Spleen (tissue), 11 donors: ENCODE data around the gene AAR2. TPM values are rescaled to one million over a fixed set of nuclear protein-coding genes. Genes with fewer than 3 reads are reported as not detected.

Experiments
- DNase-seq: peaks from one replicate; pipeline ENCODE4 v3.0.0-alpha.2; 2020
- H3K27ac ChIP-seq, 8 donors: fragments of 200-600 bp; sonication (generic) in 7 of 8; 1 replicate in 4 of 8; 2 replicates in 4 of 8; pipeline versions ENCODE4 v1.5.0 to v1.8.0; 2016 to 2021; ENCODE audit warnings: inconsistent platforms in 4 of 8, mild to moderate bottlenecking in 4 of 8, moderate library complexity in 1 of 8
- H3K27me3 ChIP-seq, 7 donors: fragments of 200-600 bp; sonication (generic) in 6 of 7; replicated peaks in 1 of 7; 1 replicate in 4 of 7; 2 replicates in 3 of 7; pipeline versions ENCODE4 v1.5.0 to v1.8.0; 2016 to 2021; ENCODE audit warnings: inconsistent platforms in 3 of 7, mild to moderate bottlenecking in 1 of 7
- H3K36me3 ChIP-seq, 6 donors: fragments of 200-600 bp; sonication (generic) in 5 of 6; 1 replicate in 4 of 6; 2 replicates in 2 of 6; pipeline versions ENCODE4 v1.5.0 to v1.8.0; 2016 to 2021; ENCODE audit warnings: inconsistent platforms in 2 of 6
- H3K4me1 ChIP-seq, 6 donors: fragments of 200-600 bp; sonication (generic) in 5 of 6; 1 replicate in 3 of 6; 2 replicates in 3 of 6; pipeline versions ENCODE4 v1.5.0 to v1.8.0; 2016 to 2021; ENCODE audit warnings: inconsistent platforms in 3 of 6
- H3K4me3 ChIP-seq, 8 donors: fragments of 200-600 bp; sonication (generic) in 7 of 8; 1 replicate in 4 of 8; 2 replicates in 4 of 8; pipeline versions ENCODE4 v1.5.0 to v1.8.0; 2016 to 2021; ENCODE audit warnings: inconsistent platforms in 4 of 8, mild to moderate bottlenecking in 4 of 8, moderate library complexity in 2 of 8
- H3K9me3 ChIP-seq, 8 donors: fragments of 200-600 bp; sonication (generic) in 7 of 8; 1 replicate in 4 of 8; 2 replicates in 4 of 8; pipeline versions ENCODE4 v1.5.0 to v1.8.0; 2016 to 2021; ENCODE audit warnings: inconsistent platforms in 4 of 8
- CTCF ChIP-seq, 11 experiments: fragments of 200-600 bp in 7 of 11; fragments of 450-650 bp in 4 of 11; sonication (generic) in 4 of 11; IDR thresholded peaks in 8 of 11; conservative IDR thresholded peaks in 3 of 11; 1 replicate in 7 of 11; 2 replicates in 4 of 11; pipeline versions ENCODE4 v1.4.0 to v1.8.0; 2016 to 2021; ENCODE audit warnings: antibody characterized with exemption in 11 of 11, inconsistent platforms in 4 of 11, mild to moderate bottlenecking in 1 of 11
- POLR2A ChIP-seq, 3 donors: fragments of 450-650 bp; IDR thresholded peaks; one replicate each; pipeline ENCODE4 v1.5.1; 2017; ENCODE audit warnings: antibody characterized with exemption in 3 of 3, mild to moderate bottlenecking in 1 of 3
- POLR2AphosphoS5 ChIP-seq, 3 donors: sonication (generic); formaldehyde crosslinking; IDR thresholded peaks; one replicate each; pipeline ENCODE4 v1.5.1; 2017; ENCODE audit warnings: antibody characterized with exemption in 3 of 3
- WGBS, 5 donors: extraction: QIAGEN DNeasy Blood & Tissue Kit in 3 of 5; methylation state at CpG; one replicate each; pipeline versions ENCODE4 v1.1.5 to v1.1.7; 2013 to 2018; 5-methylcytosine and 5-hydroxymethylcytosine counted together
- intact Hi-C: fragments of 100-400 bp; cut with DNase I; formaldehyde crosslinking; loops from one replicate; pipeline ENCODE4 v1.15.0; 2023; ENCODE audit warnings: low total_unique reads
- polyA plus RNA-seq, 3 donors: library from polyadenylated mRNA; stranded (reverse); fragments of 200-250 nt; gene quantifications; one replicate each; pipeline ENCODE4 v1.2.1, GENCODE V29; 2013
- total RNA-seq, 7 donors: library from RNA; depleted of rRNA in 3 of 7; stranded (reverse); fragments of >200 nt in 3 of 7; fragmentation: NEBNext Ultra II Directional in 4 of 7; extraction: Animal tissue kit (Norgen Biotek cat#: 25700) in 4 of 7; gene quantifications; one replicate each; pipeline versions ENCODE4 v1.1.0 to v1.2.1, GENCODE V29; 2016 to 2021
- donor health status: healthy with polysubstance abuse.
- donor health status: DM: no; HTN: no; CAD: no; lungs with moderate emphysema.
- donor health status: DM: no; HTN: no; CAD: no.
- donor health status: Bipolar disorder and iron deficiency.
- donor health status: healthy.
- donor health status: DM: no; HTN: no; CAD: no.
- donor health status: DM: yes; HTN: yes; CAD: no.

Gene AAR2
- total and polyA plus RNA-seq, 10 donors, result 13.3 to 30.0 (median 20.7) TPM

GRCh38 chr20:36303020-36303595 is 66.8 kb downstream of the AAR2 start:
- Histone ChIP-seq H3K27me3 (peaks cover 5 to 100% (median 49%) of the 10 kb centered on the region in 7 donors), H3K27ac (no peak overlapping the region), H3K4me1 (peaks cover 7 to 20% (median 16%) of the 10 kb centered on the region in 6 donors), H3K4me3 (no peak overlapping the region), H3K9me3 (no peaks in the 10 kb centered on the region), H3K36me3 (no peaks in the 10 kb centered on the region)
- TF ChIP-seq POLR2A (IDR thresholded peaks at IDR 0.05), result no peak
- no peak for TF ChIP-seq POLR2AphosphoS5 (IDR thresholded peaks at IDR 0.05)
- no peak for TF ChIP-seq CTCF (IDR thresholded peaks at IDR 0.05 in 8 of 11, conservative IDR thresholded peaks at IDR 0.05 in 3 of 11)
- WGBS, 5 donors, result 16 to 32% (median 24%) methylated on average over 14 of the region's 14 CpGs
- DNase-seq, result no peak
- intact Hi-C loops, result no loop called here

GRCh38 chr20:36303831-36304230 is 67.6 kb downstream of the AAR2 start:
- no peaks in the 10 kb centered on the region for H3K36me3 ChIP-seq
- H3K27ac ChIP-seq, result no peak overlapping the region
- H3K4me3 ChIP-seq, result no peak overlapping the region
- WGBS, 5 donors, result 38 to 60% (median 53%) methylated on average over 1 of the region's 1 CpG
- H3K27me3 ChIP-seq, result peaks cover 5 to 100% (median 53%) of the 10 kb centered on the region in 7 donors
- DNase-seq, result no peak
- TF ChIP-seq POLR2AphosphoS5 (IDR thresholded peaks at IDR 0.05) (no peak), CTCF (IDR thresholded peaks at IDR 0.05 in 8 of 11, conservative IDR thresholded peaks at IDR 0.05 in 3 of 11) (no peak), POLR2A (IDR thresholded peaks at IDR 0.05) (no peak)
- intact Hi-C loops, result no loop called here
- no peaks in the 10 kb centered on the region for H3K9me3 ChIP-seq
- H3K4me1 ChIP-seq, result peaks cover 7 to 20% (median 16%) of the 10 kb centered on the region in 6 donors

GRCh38 chr20:36304786-36305495 is 68.7 kb downstream of the AAR2 start:
- H3K27ac ChIP-seq, result no peak overlapping the region
- WGBS, 5 donors, result 53 to 61% (median 56%) methylated on average over 10 of the region's 10 CpGs
- no peak for TF ChIP-seq CTCF (IDR thresholded peaks at IDR 0.05 in 8 of 11, conservative IDR thresholded peaks at IDR 0.05 in 3 of 11)
- no peak for TF ChIP-seq POLR2AphosphoS5 (IDR thresholded peaks at IDR 0.05)
- no peak for TF ChIP-seq POLR2A (IDR thresholded peaks at IDR 0.05)
- no peak for DNase-seq
- H3K4me1 ChIP-seq, result peaks cover 7 to 20% (median 16%) of the 10 kb centered on the region in 6 donors
- H3K36me3 ChIP-seq, result no peaks in the 10 kb centered on the region
- H3K4me3 ChIP-seq, result no peak overlapping the region
- intact Hi-C loops, result no loop called here
- H3K27me3 ChIP-seq, result peaks cover 5 to 100% (median 51%) of the 10 kb centered on the region in 7 donors
- no peaks in the 10 kb centered on the region for H3K9me3 ChIP-seq
